Upper lobe of left lung (tissue), 4 donors: ENCODE results near the gene SLC29A3.

Experiments used
- EP300 ChIP-seq, 4 donors: sonication (generic); formaldehyde crosslinking; IDR thresholded peaks; one replicate each; pipeline ENCODE4 v1.5.1; 2017; ENCODE audit warnings: antibody characterized with exemption in 4 of 4, control low read depth in 2 of 4
- POLR2A ChIP-seq, 4 donors: fragments of 450-650 bp; IDR thresholded peaks; one replicate each; pipeline ENCODE4 v1.5.1; 2016 to 2017; ENCODE audit warnings: antibody characterized with exemption in 4 of 4, mild to moderate bottlenecking in 2 of 4
- POLR2AphosphoS5 ChIP-seq, 2 donors: sonication (generic); formaldehyde crosslinking; IDR thresholded peaks; one replicate each; pipeline ENCODE4 v1.5.1; 2017; ENCODE audit warnings: antibody characterized with exemption in 2 of 2
- TF ChIP-seq, protein P1 (sequence below), 6 experiments: fragments of 450-650 bp in 4 of 6; fragments of 200-600 bp in 2 of 6; sonication (generic) in 2 of 6; IDR thresholded peaks; one replicate each; pipeline ENCODE4 v1.5.1; 2016 to 2019; ENCODE audit warnings: antibody characterized with exemption in 6 of 6

DNA sequence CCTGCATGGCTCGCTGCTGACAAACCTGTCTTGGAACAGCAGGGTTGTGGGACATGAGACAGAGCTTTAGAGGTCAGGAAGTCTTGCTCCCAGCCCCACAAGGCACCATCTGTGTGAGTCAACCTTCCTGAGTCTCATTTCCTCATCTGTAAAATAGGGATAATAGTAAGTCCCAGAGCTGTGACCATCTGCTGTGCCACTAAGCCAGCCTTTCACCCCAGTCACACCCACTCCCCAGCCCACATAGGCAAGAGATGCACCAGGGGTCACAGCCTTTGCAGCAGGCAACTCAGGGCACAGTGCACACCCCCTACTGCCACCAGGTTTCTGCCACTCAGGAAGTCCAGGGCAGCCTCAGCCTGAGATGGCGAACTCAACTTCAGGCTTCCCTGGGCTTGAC lies 48.2 kb downstream of the SLC29A3 start:
- TF ChIP-seq POLR2A (IDR thresholded peaks at IDR 0.05) (no peak), POLR2AphosphoS5 (IDR thresholded peaks at IDR 0.05) (no peak), EP300 (IDR thresholded peaks at IDR 0.05) (no peak)
- TF ChIP-seq, protein P1, sequence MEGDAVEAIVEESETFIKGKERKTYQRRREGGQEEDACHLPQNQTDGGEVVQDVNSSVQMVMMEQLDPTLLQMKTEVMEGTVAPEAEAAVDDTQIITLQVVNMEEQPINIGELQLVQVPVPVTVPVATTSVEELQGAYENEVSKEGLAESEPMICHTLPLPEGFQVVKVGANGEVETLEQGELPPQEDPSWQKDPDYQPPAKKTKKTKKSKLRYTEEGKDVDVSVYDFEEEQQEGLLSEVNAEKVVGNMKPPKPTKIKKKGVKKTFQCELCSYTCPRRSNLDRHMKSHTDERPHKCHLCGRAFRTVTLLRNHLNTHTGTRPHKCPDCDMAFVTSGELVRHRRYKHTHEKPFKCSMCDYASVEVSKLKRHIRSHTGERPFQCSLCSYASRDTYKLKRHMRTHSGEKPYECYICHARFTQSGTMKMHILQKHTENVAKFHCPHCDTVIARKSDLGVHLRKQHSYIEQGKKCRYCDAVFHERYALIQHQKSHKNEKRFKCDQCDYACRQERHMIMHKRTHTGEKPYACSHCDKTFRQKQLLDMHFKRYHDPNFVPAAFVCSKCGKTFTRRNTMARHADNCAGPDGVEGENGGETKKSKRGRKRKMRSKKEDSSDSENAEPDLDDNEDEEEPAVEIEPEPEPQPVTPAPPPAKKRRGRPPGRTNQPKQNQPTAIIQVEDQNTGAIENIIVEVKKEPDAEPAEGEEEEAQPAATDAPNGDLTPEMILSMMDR (IDR thresholded peaks at IDR 0.05): no peak
